ENCODE measurements around the gene NOSTRIN.

The NOSTRIN gene

GRCh38 chr2:168775837-168776236 lies 26.6 kb upstream of the NOSTRIN start:
- H3K27ac ChIP-seq, result no peak overlapping the region
- DNase-seq (ENCODE audit: low spot score), result no peak
- ChIA-PET CTCF (no interaction called here), POLR2A (ENCODE audit: low non-redundant PET) (no interaction called here)
- no peak for TF ChIP-seq CTCF (conservative IDR thresholded peaks at IDR 0.05; ENCODE audit: low read depth)

GRCh38 chr2:168780669-168781071 lies 21.8 kb upstream of the NOSTRIN start:
- ChIA-PET CTCF (no interaction called here), POLR2A (ENCODE audit: low non-redundant PET) (no interaction called here)
- H3K27ac ChIP-seq, result no peak overlapping the region
- no peak for DNase-seq (ENCODE audit: low spot score)
- TF ChIP-seq CTCF (conservative IDR thresholded peaks at IDR 0.05; ENCODE audit: low read depth), result no peak

- DNase-seq (ENCODE audit: low spot score), result no peak
- H3K27ac ChIP-seq, result no peak overlapping the region
- TF ChIP-seq CTCF (conservative IDR thresholded peaks at IDR 0.05; ENCODE audit: low read depth), result no peak
- ChIA-PET CTCF (no interaction called here), POLR2A (ENCODE audit: low non-redundant PET) (no interaction called here)
Observed at GRCh38 chr2:168781191-168781817, 21.1 kb upstream of the NOSTRIN start.

GRCh38 chr2:168782271-168782670 lies 20.2 kb upstream of the NOSTRIN start:
- no peak overlapping the region for H3K27ac ChIP-seq
- CTCF ChIA-PET, result no interaction called here
- POLR2A ChIA-PET (ENCODE audit: low non-redundant PET), result no interaction called here
- no peak for DNase-seq (ENCODE audit: low spot score)
- TF ChIP-seq CTCF (conservative IDR thresholded peaks at IDR 0.05; ENCODE audit: low read depth), result no peak

GRCh38 chr2:168784993-168785392 lies 17.4 kb upstream of the NOSTRIN start:
- POLR2A ChIA-PET (ENCODE audit: low non-redundant PET), result no interaction called here
- TF ChIP-seq CTCF (conservative IDR thresholded peaks at IDR 0.05; ENCODE audit: low read depth), result no peak
- no peak overlapping the region for H3K27ac ChIP-seq
- DNase-seq (ENCODE audit: low spot score), result no peak
- CTCF ChIA-PET, result interaction anchor here (0.7 kb wide), 1 partner anchor 324 kb away, joined by 5 read pairs; no protein-coding TSS in a partner anchor

- CTCF ChIA-PET, result interaction anchor here (0.6 kb wide), 1 partner anchor 65 kb away, joined by 3 read pairs; no protein-coding TSS in a partner anchor
- no peak for DNase-seq (ENCODE audit: low spot score)
- POLR2A ChIA-PET (ENCODE audit: low non-redundant PET), result no interaction called here
- H3K27ac ChIP-seq, result no peak overlapping the region
- no peak for TF ChIP-seq CTCF (conservative IDR thresholded peaks at IDR 0.05; ENCODE audit: low read depth)
Observed at GRCh38 chr2:168787098-168787781, 15.2 kb upstream of the NOSTRIN start.
